ENCODE data around the gene TAF12. TPM values are rescaled to one million over a fixed set of nuclear protein-coding genes. Genes with fewer than 3 reads are reported as not detected.

TAF12 gene
- total and polyA plus RNA-seq, 3 donors from 2014 or later = 25.7 to 41.1 (median 37.3) TPM

GRCh38 chr1:28580722-28581530 is 61.9 kb downstream of the TAF12 start:
- Histone ChIP-seq H3K9me3 (no peaks in the 10 kb centered on the region), H3K4me1 (peaks cover 14% of the 10 kb centered on the region), H3K4me3 (peak overlapping the region; percentile 77 to 85), H3K36me3 (ENCODE audit: low read depth, missing control alignments) (no peaks in the 10 kb centered on the region), H3K27ac (peak overlapping the region; percentile 5 to 85), H3K27me3 (no peaks in the 10 kb centered on the region)
- peak; percentile 40 for DNase-seq
- WGBS, 2 donors = 2 to 3% methylated on average over 21 to 26 of the region's 26 CpGs
- intact Hi-C loops (cut with DNase I; ENCODE audit: low total_unique reads) = no loop called here
- TF ChIP-seq POLR2A (IDR thresholded peaks at IDR 0.05) (no peak), CTCF (IDR thresholded peaks at IDR 0.05) (no peak)

- Histone ChIP-seq H3K9me3 (no peaks in the 10 kb centered on the region), H3K27me3 (no peaks in the 10 kb centered on the region), H3K27ac (no peak overlapping the region), H3K4me3 (no peak overlapping the region), H3K36me3 (ENCODE audit: low read depth, missing control alignments) (no peaks in the 10 kb centered on the region), H3K4me1 (peaks cover 14% of the 10 kb centered on the region)
- TF ChIP-seq CTCF (IDR thresholded peaks at IDR 0.05) = no peak
- no peak for TF ChIP-seq POLR2A (IDR thresholded peaks at IDR 0.05)
- 87 to 96% methylated on average over 1 of the region's 1 CpG for WGBS, 2 donors
- intact Hi-C loops (cut with DNase I; ENCODE audit: low total_unique reads) = no loop called here
- no peak for DNase-seq
Measured at GRCh38 chr1:28579401-28579800, 63.5 kb downstream of the TAF12 start.

- intact Hi-C loops (cut with DNase I; ENCODE audit: low total_unique reads) = no loop called here
Measured at GRCh38 chr1:28578696-28579218, 64.1 kb downstream of the TAF12 start.

GRCh38 chr1:28577738-28578536 is 64.9 kb downstream of the TAF12 start:
- no peaks in the 10 kb centered on the region for H3K36me3 ChIP-seq (ENCODE audit: low read depth, missing control alignments)

More at GRCh38 chr1:28578696-28579218, 64.1 kb downstream of the TAF12 start:
- H3K4me3 ChIP-seq = no peak overlapping the region
- TF ChIP-seq POLR2A (IDR thresholded peaks at IDR 0.05) (no peak), CTCF (IDR thresholded peaks at IDR 0.05) (no peak)
- DNase-seq = no peak
- WGBS, 2 donors = 84% methylated on average over 6 of the region's 6 CpGs
- H3K27ac ChIP-seq = no peak overlapping the region
- H3K9me3 ChIP-seq = no peaks in the 10 kb centered on the region
- no peaks in the 10 kb centered on the region for H3K36me3 ChIP-seq (ENCODE audit: low read depth, missing control alignments)
- no peaks in the 10 kb centered on the region for H3K27me3 ChIP-seq
- H3K4me1 ChIP-seq = peaks cover 14% of the 10 kb centered on the region

More at GRCh38 chr1:28577738-28578536, 64.9 kb downstream of the TAF12 start:
- Histone ChIP-seq H3K4me1 (peaks cover 14% of the 10 kb centered on the region), H3K27ac (no peak overlapping the region), H3K27me3 (no peaks in the 10 kb centered on the region), H3K9me3 (no peaks in the 10 kb centered on the region), H3K4me3 (no peak overlapping the region)
- no peak for DNase-seq
- TF ChIP-seq POLR2A (IDR thresholded peaks at IDR 0.05) = no peak
- no peak for TF ChIP-seq CTCF (IDR thresholded peaks at IDR 0.05)
- 79 to 86% methylated on average over 6 of the region's 6 CpGs for WGBS, 2 donors
- intact Hi-C loops (cut with DNase I; ENCODE audit: low total_unique reads) = no loop called here
